Ectodermal cell (in vitro differentiated cells): ENCODE measurements around the gene C17orf100.

Experiments used
- H3K27ac ChIP-seq: 2 replicates; pipeline ENCODE4 v1.7.0; 2013; ENCODE audit warnings: mild to moderate bottlenecking, low read depth, low read length; ENCODE audit not compliant: insufficient read depth, poor library complexity, severe bottlenecking
- H3K27me3 ChIP-seq: 2 replicates; pipeline ENCODE4 v1.7.0; 2013; ENCODE audit warnings: mild to moderate bottlenecking, low read length; ENCODE audit not compliant: insufficient read depth, control insufficient read depth, poor library complexity, severe bottlenecking
- H3K36me3 ChIP-seq: one replicate; pipeline ENCODE4 v1.7.0; 2013; ENCODE audit warnings: low read length; ENCODE audit not compliant: control insufficient read depth, insufficient read depth
- H3K4me1 ChIP-seq: one replicate; pipeline ENCODE4 v1.7.0; 2013; ENCODE audit warnings: low read length; ENCODE audit not compliant: control insufficient read depth, insufficient read depth
- H3K4me3 ChIP-seq: 2 replicates; pipeline ENCODE4 v1.7.0; 2013; ENCODE audit warnings: low read depth, low read length, control low read depth; ENCODE audit not compliant: insufficient read depth
- H3K9me3 ChIP-seq: 2 replicates; pipeline ENCODE4 v1.7.0; 2013; ENCODE audit warnings: mild to moderate bottlenecking, low read length, moderate library complexity; ENCODE audit not compliant: control insufficient read depth
- WGBS, 2 experiments: methylation state at CpG; one replicate each; pipeline ENCODE4 v1.1.7; 2013; ENCODE audit warnings: missing lambda C conversion rate in 2 of 2; 5-methylcytosine and 5-hydroxymethylcytosine counted together

C17orf100 gene

GRCh38 chr17:6668219-6668618, 16.7 kb downstream of the C17orf100 start:
- no peaks in the 10 kb centered on the region for H3K27me3 ChIP-seq
- WGBS, 2 experiments, result 92 to 94% methylated on average over 17 of the region's 17 CpGs
- no peak overlapping the region for H3K27ac ChIP-seq
- no peaks in the 10 kb centered on the region for H3K9me3 ChIP-seq
- H3K4me1 ChIP-seq, result no peaks in the 10 kb centered on the region
- no peaks in the 10 kb centered on the region for H3K36me3 ChIP-seq
- no peak overlapping the region for H3K4me3 ChIP-seq

- no peaks in the 10 kb centered on the region for H3K4me1 ChIP-seq
- no peak overlapping the region for H3K4me3 ChIP-seq
- 92 to 93% methylated on average over 12 to 14 of the region's 14 CpGs for WGBS, 2 experiments
- no peaks in the 10 kb centered on the region for H3K9me3 ChIP-seq
- H3K36me3 ChIP-seq, result no peaks in the 10 kb centered on the region
- no peaks in the 10 kb centered on the region for H3K27me3 ChIP-seq
- no peak overlapping the region for H3K27ac ChIP-seq
Measured at GRCh38 chr17:6668727-6669425, 17.3 kb downstream of the C17orf100 start.

GRCh38 chr17:6669479-6670212, 18.1 kb downstream of the C17orf100 start:
- Histone ChIP-seq H3K36me3 (no peaks in the 10 kb centered on the region), H3K27me3 (no peaks in the 10 kb centered on the region), H3K4me3 (no peak overlapping the region), H3K4me1 (no peaks in the 10 kb centered on the region), H3K27ac (no peak overlapping the region), H3K9me3 (no peaks in the 10 kb centered on the region)
- WGBS, 2 experiments, result 86 to 88% methylated on average over 10 of the region's 10 CpGs

- H3K4me3 ChIP-seq, result no peak overlapping the region
- no peaks in the 10 kb centered on the region for H3K27me3 ChIP-seq
- WGBS, 2 experiments, result 93 to 94% methylated on average over 8 of the region's 8 CpGs
- no peaks in the 10 kb centered on the region for H3K9me3 ChIP-seq
- no peaks in the 10 kb centered on the region for H3K36me3 ChIP-seq
- no peak overlapping the region for H3K27ac ChIP-seq
- no peaks in the 10 kb centered on the region for H3K4me1 ChIP-seq
Measured at GRCh38 chr17:6670571-6670970, 19.0 kb downstream of the C17orf100 start.

GRCh38 chr17:6670999-6671398, 19.4 kb downstream of the C17orf100 start:
- no peaks in the 10 kb centered on the region for H3K9me3 ChIP-seq
- no peaks in the 10 kb centered on the region for H3K4me1 ChIP-seq
- no peaks in the 10 kb centered on the region for H3K36me3 ChIP-seq
- H3K27ac ChIP-seq, result no peak overlapping the region
- no peaks in the 10 kb centered on the region for H3K27me3 ChIP-seq
- no peak overlapping the region for H3K4me3 ChIP-seq
- 90 to 92% methylated on average over 6 of the region's 6 CpGs for WGBS, 2 experiments

- H3K27me3 ChIP-seq, result no peaks in the 10 kb centered on the region
- 91 to 94% methylated on average over 7 of the region's 7 CpGs for WGBS, 2 experiments
Measured at GRCh38 chr17:6671431-6671830, 19.9 kb downstream of the C17orf100 start.

GRCh38 chr17:6674586-6674985, 23.0 kb downstream of the C17orf100 start:
- Histone ChIP-seq H3K9me3 (no peaks in the 10 kb centered on the region), H3K27me3 (no peaks in the 10 kb centered on the region), H3K27ac (no peak overlapping the region), H3K4me1 (no peaks in the 10 kb centered on the region), H3K36me3 (no peaks in the 10 kb centered on the region), H3K4me3 (no peak overlapping the region)
- 94 to 95% methylated on average over 13 of the region's 13 CpGs for WGBS, 2 experiments

More at GRCh38 chr17:6671431-6671830, 19.9 kb downstream of the C17orf100 start:
- no peak overlapping the region for H3K27ac ChIP-seq
- H3K4me3 ChIP-seq, result no peak overlapping the region
- no peaks in the 10 kb centered on the region for H3K4me1 ChIP-seq
- no peaks in the 10 kb centered on the region for H3K9me3 ChIP-seq
- no peaks in the 10 kb centered on the region for H3K36me3 ChIP-seq

GRCh38 chr17:6675201-6675825, 23.8 kb downstream of the C17orf100 start:
- no peaks in the 10 kb centered on the region for H3K27me3 ChIP-seq
- WGBS, 2 experiments, result 83% methylated on average over 11 of the region's 11 CpGs
- H3K36me3 ChIP-seq, result no peaks in the 10 kb centered on the region
- H3K9me3 ChIP-seq, result no peaks in the 10 kb centered on the region
- no peak overlapping the region for H3K4me3 ChIP-seq
- no peaks in the 10 kb centered on the region for H3K4me1 ChIP-seq
- H3K27ac ChIP-seq, result no peak overlapping the region

- Histone ChIP-seq H3K27me3 (no peaks in the 10 kb centered on the region), H3K4me1 (no peaks in the 10 kb centered on the region)
- 81 to 84% methylated on average over 6 of the region's 6 CpGs for WGBS, 2 experiments
Measured at GRCh38 chr17:6676802-6677157, 25.2 kb downstream of the C17orf100 start.

GRCh38 chr17:6677158-6677831, 25.7 kb downstream of the C17orf100 start:
- Histone ChIP-seq H3K27me3 (no peaks in the 10 kb centered on the region), H3K9me3 (no peaks in the 10 kb centered on the region), H3K27ac (no peak overlapping the region), H3K4me1 (no peaks in the 10 kb centered on the region), H3K4me3 (no peak overlapping the region), H3K36me3 (no peaks in the 10 kb centered on the region)
- WGBS, 2 experiments, result 89 to 90% methylated on average over 16 of the region's 16 CpGs

More at GRCh38 chr17:6676802-6677157, 25.2 kb downstream of the C17orf100 start:
- H3K27ac ChIP-seq, result no peak overlapping the region
- no peaks in the 10 kb centered on the region for H3K36me3 ChIP-seq
- H3K9me3 ChIP-seq, result no peaks in the 10 kb centered on the region
- no peak overlapping the region for H3K4me3 ChIP-seq
